PFSK-1 (cell line): Measurements from ENCODE around the gene NHSL2.

Experiments
- POLR2AphosphoS5 ChIP-seq: IDR thresholded peaks from 2 replicates; pipeline ENCODE4 v1.6.1; 2012; ENCODE audit warnings: low read depth, mild to moderate bottlenecking, control low read depth, low read length, moderate library complexity
- REST ChIP-seq, 2 experiments: IDR thresholded peaks; 2 replicates each; pipeline versions ENCODE4 v1.6.1 to v1.8.0; 2011 to 2012; ENCODE audit warnings: low read depth in 2 of 2, low read length in 2 of 2, control low read depth in 1 of 2, inconsistent platforms in 1 of 2, mild to moderate bottlenecking in 1 of 2, moderate library complexity in 1 of 2; ENCODE audit not compliant: insufficient read depth in 1 of 2
- SIN3A ChIP-seq: IDR thresholded peaks from 2 replicates; pipeline ENCODE4 v1.6.1; 2012; ENCODE audit warnings: mild to moderate bottlenecking, low read length, moderate library complexity, borderline replicate concordance; ENCODE audit not compliant: insufficient read depth

DNA sequence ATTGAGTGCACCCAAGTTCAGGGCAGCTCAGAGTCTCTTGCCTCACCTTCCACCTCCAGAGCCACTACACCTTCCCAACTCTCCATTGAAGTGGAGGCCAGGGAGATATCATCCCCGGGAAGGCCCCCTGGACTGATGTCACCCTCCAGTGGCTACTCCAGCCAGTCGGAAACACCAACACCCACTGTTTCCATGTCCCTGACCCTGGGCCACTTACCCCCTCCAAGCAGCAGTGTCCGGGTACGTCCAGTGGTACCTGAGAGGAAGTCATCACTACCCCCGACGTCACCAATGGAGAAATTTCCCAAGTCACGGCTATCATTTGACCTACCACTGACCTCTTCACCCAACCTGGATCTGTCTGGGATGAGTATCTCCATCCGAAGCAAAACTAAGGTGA, 228.9 kb downstream of the NHSL2 start:
- TF ChIP-seq REST (IDR thresholded peaks at IDR 0.05; ENCODE audit: insufficient read depth in 1 of 2, low read depth in 2 of 2, low read length in 2 of 2) (no peak), POLR2AphosphoS5 (no peak), SIN3A (no peak)
